ENCODE results near the gene DNAJB7.

DNA sequence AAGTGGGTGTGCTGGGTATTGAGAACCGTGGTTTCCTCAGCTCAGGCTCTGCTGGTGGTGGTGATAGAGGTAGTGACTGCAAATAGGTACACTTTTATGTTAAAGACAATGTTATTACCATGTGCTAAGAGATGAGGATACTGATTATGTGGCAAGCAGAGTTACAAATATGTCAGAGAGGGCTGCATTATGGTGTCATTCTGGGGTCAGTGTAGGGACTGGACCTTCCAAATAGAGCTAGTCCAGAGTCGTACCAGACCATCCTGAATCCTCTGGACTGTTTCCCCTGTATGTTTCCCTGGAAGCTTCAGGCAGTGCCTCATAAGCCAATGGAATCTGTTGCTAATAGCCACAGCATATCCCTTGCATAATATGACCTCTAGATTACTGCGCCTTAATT, at the start of gene DNAJB7:
- TF ChIP-seq, protein P1, sequence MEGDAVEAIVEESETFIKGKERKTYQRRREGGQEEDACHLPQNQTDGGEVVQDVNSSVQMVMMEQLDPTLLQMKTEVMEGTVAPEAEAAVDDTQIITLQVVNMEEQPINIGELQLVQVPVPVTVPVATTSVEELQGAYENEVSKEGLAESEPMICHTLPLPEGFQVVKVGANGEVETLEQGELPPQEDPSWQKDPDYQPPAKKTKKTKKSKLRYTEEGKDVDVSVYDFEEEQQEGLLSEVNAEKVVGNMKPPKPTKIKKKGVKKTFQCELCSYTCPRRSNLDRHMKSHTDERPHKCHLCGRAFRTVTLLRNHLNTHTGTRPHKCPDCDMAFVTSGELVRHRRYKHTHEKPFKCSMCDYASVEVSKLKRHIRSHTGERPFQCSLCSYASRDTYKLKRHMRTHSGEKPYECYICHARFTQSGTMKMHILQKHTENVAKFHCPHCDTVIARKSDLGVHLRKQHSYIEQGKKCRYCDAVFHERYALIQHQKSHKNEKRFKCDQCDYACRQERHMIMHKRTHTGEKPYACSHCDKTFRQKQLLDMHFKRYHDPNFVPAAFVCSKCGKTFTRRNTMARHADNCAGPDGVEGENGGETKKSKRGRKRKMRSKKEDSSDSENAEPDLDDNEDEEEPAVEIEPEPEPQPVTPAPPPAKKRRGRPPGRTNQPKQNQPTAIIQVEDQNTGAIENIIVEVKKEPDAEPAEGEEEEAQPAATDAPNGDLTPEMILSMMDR (IDR thresholded peaks at IDR 0.05), result no peak
- no peak for TF ChIP-seq POLR2A (IDR thresholded peaks at IDR 0.05)
